Mononuclear cell (primary cell): Measurements from ENCODE around the gene HDAC6. TPM values are rescaled to one million over a fixed set of nuclear protein-coding genes. Genes with fewer than 3 reads are reported as not detected.
"Not testable (repeated sequence)": the region's sequence is repeated elsewhere in the genome, so short reads cannot be mapped to it uniquely, and the experiment has no call there.

Experiments used
- H3K27me3 ChIP-seq: 2 replicates; pipeline ENCODE4 v1.6.0; 2011; ENCODE audit warnings: low read length, control low read depth; ENCODE audit not compliant: insufficient read depth
- H3K4me1 ChIP-seq: 2 replicates; pipeline ENCODE4 v1.5.1; 2011; ENCODE audit warnings: mild to moderate bottlenecking, low read length, control low read depth; ENCODE audit not compliant: insufficient read depth
- H3K4me3 ChIP-seq: 2 replicates; pipeline ENCODE4 v1.5.1; 2011; ENCODE audit warnings: mild to moderate bottlenecking, low read length, moderate library complexity
- H3K9me3 ChIP-seq: 2 replicates; pipeline ENCODE4 v1.5.1; 2011; ENCODE audit warnings: low read depth, mild to moderate bottlenecking, control low read depth, low read length
- total RNA-seq: library from RNA; depleted of rRNA; stranded (reverse); fragments of >200 nt; gene quantifications from one replicate; pipeline ENCODE4 v1.2.3, GENCODE V29; 2012

HDAC6 gene
- total RNA-seq, 1 donor = 21.5 TPM

DNA sequence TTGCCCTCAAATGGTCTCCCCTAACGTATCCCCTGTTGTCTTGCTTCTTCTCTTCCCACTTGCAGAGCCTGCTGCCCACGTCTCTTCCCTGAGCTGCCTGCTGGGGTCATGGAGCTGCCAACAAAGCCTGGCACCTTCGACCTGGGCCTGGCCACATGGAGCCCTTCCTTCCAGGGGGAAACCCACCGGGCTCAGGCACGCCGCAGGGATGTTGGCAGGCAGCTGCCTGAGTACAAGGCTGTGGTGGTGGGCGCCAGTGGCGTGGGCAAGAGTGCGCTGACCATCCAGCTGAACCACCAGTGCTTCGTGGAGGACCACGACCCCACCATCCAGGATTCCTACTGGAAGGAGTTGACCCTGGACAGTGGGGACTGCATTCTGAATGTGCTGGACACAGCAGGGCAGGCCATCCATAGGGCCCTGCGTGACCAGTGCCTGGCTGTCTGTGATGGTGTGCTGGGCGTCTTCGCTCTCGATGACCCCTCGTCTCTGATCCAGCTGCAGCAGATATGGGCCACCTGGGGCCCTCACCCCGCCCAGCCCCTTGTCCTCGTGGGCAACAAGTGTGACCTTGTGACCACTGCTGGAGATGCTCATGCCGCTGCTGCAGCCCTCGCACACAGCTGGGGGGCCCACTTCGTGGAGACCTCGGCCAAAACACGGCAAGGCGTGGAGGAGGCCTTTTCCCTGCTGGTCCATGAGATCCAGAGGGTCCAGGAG is 27.3 kb downstream of the HDAC6 start:
- H3K4me1 ChIP-seq = no peaks in the 10 kb centered on the region
- peaks cover 18% of the 10 kb centered on the region for H3K27me3 ChIP-seq
- H3K9me3 ChIP-seq = no peaks in the 10 kb centered on the region
- no peak overlapping the region for H3K4me3 ChIP-seq

DNA sequence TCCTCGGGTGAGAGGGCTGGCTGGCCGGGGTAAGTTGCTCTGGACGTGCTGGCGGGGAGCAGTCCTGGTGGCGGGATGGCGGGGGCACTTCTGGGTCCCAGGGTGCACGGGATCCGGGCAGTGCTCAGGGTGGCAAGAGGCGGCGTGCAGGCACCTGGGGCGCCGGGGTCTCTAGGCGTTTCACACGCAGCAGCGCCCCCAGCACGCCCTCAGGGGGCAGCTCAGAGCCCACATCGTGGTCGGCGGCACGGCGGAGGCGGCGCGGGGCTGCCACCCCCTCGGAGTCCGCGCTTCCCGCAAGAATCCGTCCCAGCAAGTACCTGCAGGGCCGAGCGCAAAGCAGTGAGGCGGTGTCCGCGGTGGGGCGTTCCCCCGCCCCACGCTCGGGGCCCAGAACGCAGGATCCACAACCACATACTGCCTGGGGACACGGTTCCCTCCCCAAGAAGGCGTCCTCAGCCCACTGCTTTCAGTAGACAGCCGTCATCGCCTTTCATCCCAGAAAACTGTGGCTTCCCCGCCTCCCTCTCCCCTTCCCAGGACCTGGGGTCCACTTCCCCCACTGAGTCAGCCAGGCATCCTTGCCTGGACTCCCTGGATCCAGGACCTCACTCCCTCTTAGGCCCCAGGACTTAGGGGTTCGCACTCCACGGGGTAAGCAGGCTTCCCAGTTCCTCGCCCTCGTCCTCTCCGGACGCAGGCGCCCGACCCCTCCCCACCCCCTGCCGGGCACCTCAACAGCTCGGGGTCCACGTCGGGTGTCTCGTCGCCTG is 29.5 kb downstream of the HDAC6 start:
- Histone ChIP-seq H3K4me1 (peaks cover 4% of the 10 kb centered on the region), H3K4me3 (no peak overlapping the region), H3K9me3 (no peaks in the 10 kb centered on the region), H3K27me3 (peaks cover 27% of the 10 kb centered on the region)

- Histone ChIP-seq H3K27me3 (peaks cover 27% of the 10 kb centered on the region), H3K4me1 (peaks cover 4% of the 10 kb centered on the region), H3K4me3 (no peak overlapping the region), H3K9me3 (no peaks in the 10 kb centered on the region)
These were observed 30.0 kb downstream of the HDAC6 start for GRCh38 chrX:48831909-48832291.

- Histone ChIP-seq H3K4me1 (peaks cover 4% of the 10 kb centered on the region), H3K27me3 (peaks cover 24% of the 10 kb centered on the region), H3K4me3 (no peak overlapping the region), H3K9me3 (no peaks in the 10 kb centered on the region)
These were observed 31.8 kb downstream of the HDAC6 start for GRCh38 chrX:48833542-48834138.

GRCh38 chrX:48834383-48834709 is 32.5 kb downstream of the HDAC6 start:
- Histone ChIP-seq H3K27me3 (peaks cover 24% of the 10 kb centered on the region), H3K9me3 (no peaks in the 10 kb centered on the region), H3K4me3 (no peak overlapping the region), H3K4me1 (peaks cover 4% of the 10 kb centered on the region)

DNA sequence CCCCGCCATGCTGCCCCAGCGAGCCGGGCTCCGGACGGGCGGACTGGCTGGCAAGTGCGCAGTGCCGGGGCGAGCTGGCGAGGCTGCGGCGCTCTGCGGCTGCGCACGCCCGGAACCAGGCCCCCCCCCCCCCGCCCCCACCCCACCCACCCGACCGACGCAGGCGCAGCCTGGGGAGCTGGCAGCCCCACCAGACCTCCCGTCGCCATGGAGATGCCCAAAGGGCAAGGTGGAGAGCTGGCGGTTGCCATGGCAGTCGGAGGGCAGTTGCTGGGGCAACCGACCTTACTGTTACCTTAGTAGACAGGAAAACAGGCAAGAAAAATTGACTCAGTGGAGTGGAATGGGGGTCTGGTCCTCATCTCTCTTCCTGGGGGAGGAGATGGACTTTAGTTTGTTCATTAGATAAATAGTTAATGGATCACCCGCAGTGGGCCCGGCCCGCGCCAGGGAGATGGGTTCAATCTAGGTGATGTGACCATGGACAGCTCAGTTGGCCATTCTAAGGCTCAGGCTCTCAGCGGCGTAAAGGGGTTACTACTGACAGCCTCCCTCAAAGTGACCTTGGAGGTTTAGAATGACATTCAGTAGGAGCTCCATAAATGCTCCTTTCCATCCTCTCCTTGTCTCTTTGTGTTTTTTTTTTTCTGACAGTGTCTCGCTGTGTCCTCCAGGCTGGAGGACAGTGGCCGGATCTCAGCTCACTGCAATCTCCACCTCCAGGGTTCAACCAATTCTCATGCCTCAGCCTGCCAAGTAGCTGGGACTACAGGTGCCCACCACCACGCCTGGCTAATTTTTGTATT is 33.9 kb downstream of the HDAC6 start, which contains the start of gene PCSK1N:
TSS of gene PCSK1N (minus strand) at position 87 of the 806 bp plus-strand sequence. CDS start at position 9, 78 bp downstream.
- Histone ChIP-seq H3K27me3 (peaks cover 24% of the 10 kb centered on the region), H3K4me1 (peaks cover 4% of the 10 kb centered on the region), H3K4me3 (no peak within 1 kb of the TSS), H3K9me3 (no peaks in the 10 kb centered on the region)

- Histone ChIP-seq H3K4me3 (no peak overlapping the region), H3K4me1 (no peaks in the 10 kb centered on the region), H3K27me3 (peaks cover 4% of the 10 kb centered on the region), H3K9me3 (no peaks in the 10 kb centered on the region)
These were observed 37.8 kb downstream of the HDAC6 start for GRCh38 chrX:48839686-48840085.

GRCh38 chrX:48848847-48849246 is 47.0 kb downstream of the HDAC6 start:
- no peaks in the 10 kb centered on the region for H3K27me3 ChIP-seq

DNA sequence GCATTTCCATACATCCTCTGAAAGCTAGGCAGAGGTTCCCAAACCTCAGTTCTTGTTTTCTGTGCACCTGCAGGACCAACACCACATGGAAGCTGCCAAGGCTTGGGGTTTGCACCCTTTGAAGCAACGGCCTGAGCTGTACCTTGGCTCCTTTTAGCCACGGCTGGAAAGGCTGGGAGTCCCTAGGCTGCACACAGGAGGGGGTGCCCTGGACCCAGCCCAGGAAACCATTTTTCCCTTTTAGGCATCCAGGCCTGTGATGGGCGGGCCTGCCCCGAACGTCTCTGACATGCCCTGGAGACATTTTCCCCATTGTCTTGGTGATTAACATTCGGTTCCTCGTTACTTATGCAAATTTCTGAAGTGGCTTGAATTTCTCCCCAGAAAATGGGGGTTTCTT is 51.0 kb downstream of the HDAC6 start:
- Histone ChIP-seq H3K27me3 (no peaks in the 10 kb centered on the region), H3K9me3 (no peaks in the 10 kb centered on the region), H3K4me1 (no peaks in the 10 kb centered on the region), H3K4me3 (no peak overlapping the region)

More at GRCh38 chrX:48848847-48849246, 47.0 kb downstream of the HDAC6 start:
- H3K4me3 ChIP-seq = no peak overlapping the region
- H3K9me3 ChIP-seq = no peaks in the 10 kb centered on the region
- H3K4me1 ChIP-seq = no peaks in the 10 kb centered on the region

- not testable (repeated sequence) for H3K4me1 ChIP-seq, H3K9me3 ChIP-seq, H3K27me3 ChIP-seq, H3K4me3 ChIP-seq
These were observed 51.6 kb downstream of the HDAC6 start for GRCh38 chrX:48853494-48853893.

GRCh38 chrX:48854121-48854804 is 52.4 kb downstream of the HDAC6 start:
- H3K9me3 ChIP-seq, H3K4me1 ChIP-seq, H3K4me3 ChIP-seq, H3K27me3 ChIP-seq: not testable (repeated sequence)

GRCh38 chrX:48854898-48855297 is 53.0 kb downstream of the HDAC6 start:
- Histone ChIP-seq H3K27me3 (no peaks in the 10 kb centered on the region), H3K9me3 (no peaks in the 10 kb centered on the region), H3K4me3 (no peak overlapping the region), H3K4me1 (no peaks in the 10 kb centered on the region)

DNA sequence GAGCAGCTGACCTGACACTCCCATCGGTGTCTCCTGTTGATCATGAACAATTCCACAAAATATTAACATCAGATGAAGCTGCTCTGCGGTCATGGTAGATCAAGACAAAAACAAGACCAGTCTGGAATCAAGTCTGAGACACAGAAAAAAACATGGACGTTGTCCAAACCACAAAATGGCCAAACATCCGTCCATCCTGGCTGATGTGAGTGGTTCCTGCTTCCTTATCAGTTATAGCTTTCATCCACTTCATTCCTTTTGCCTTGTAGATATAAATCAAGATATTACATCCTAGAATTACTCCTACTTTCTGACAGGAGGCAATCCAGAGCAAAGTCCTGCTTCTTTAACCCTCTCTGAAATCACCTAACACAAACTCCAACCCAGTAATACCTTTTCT is 62.3 kb downstream of the HDAC6 start:
- H3K4me3 ChIP-seq = no peak overlapping the region
- H3K9me3 ChIP-seq = no peaks in the 10 kb centered on the region
- no peaks in the 10 kb centered on the region for H3K27me3 ChIP-seq
- H3K4me1 ChIP-seq = no peaks in the 10 kb centered on the region

GRCh38 chrX:48872017-48872416 is 70.2 kb downstream of the HDAC6 start:
- not testable (repeated sequence) for H3K4me1 ChIP-seq, H3K4me3 ChIP-seq, H3K27me3 ChIP-seq, H3K9me3 ChIP-seq
